Uterus (tissue), 2 donors: ENCODE measurements around the gene GNAO1.

ENCODE experiments used
- CTCF ChIP-seq, 4 experiments: fragments of 200-600 bp in 2 of 4; fragments of 450-650 bp in 2 of 4; sonication (generic) in 2 of 4; IDR thresholded peaks; one replicate each; pipeline ENCODE4 v1.5.1; 2016 to 2019; ENCODE audit warnings: antibody characterized with exemption in 4 of 4, mild to moderate bottlenecking in 2 of 4, moderate library complexity in 1 of 4
- POLR2A ChIP-seq, 2 donors: fragments of 450-650 bp; IDR thresholded peaks; one replicate each; pipeline ENCODE4 v1.6.1; 2016; ENCODE audit warnings: antibody characterized with exemption in 2 of 2, mild to moderate bottlenecking in 1 of 2, moderate library complexity in 1 of 2

- no peak for TF ChIP-seq CTCF (IDR thresholded peaks at IDR 0.05)
- TF ChIP-seq POLR2A (IDR thresholded peaks at IDR 0.05) = no peak
These were observed 66.5 kb downstream of the GNAO1 start for GRCh38 chr16:56257666-56258342.
